Melanocyte of skin (primary cell): ENCODE measurements around the gene BTG4. TPM values are rescaled to one million over a fixed set of nuclear protein-coding genes. Genes with fewer than 3 reads are reported as not detected.

ENCODE experiments used
- small RNA-seq, 2 donors: library from RNA; depleted of rRNA; stranded (forward); fragments of <200 nt; gene quantifications; one replicate each; pipeline ENCODE3, GENCODE V24; 2012
- total RNA-seq, 2 donors: library from RNA; depleted of rRNA; stranded (reverse); fragments of >200 nt; gene quantifications; 2 replicates each; pipeline ENCODE4 v1.2.3, GENCODE V29; 2012

The BTG4 gene
- not detected for total RNA-seq

GRCh38 chr11:111512296-111513239, at the start of gene BTG4:
Gene BTG4 (minus strand): TSS chr11:111512386. CDS start chr11:111498776, 13,610 bp downstream.

GRCh38 chr11:111540114-111540936, 28.1 kb upstream of the BTG4 start, which contains the start of gene LAYN:
Gene LAYN (plus strand): TSS chr11:111540720. CDS start chr11:111540844, 124 bp downstream.

GRCh38 chr11:111514216-111515031, 2.2 kb upstream of the BTG4 start, which contains the start of gene HOATZ:
Gene HOATZ (plus strand): TSS chr11:111514778. CDS start chr11:111514785, 7 bp downstream.

Small RNA genes within 50 kb of the gene (small RNA-seq; reads per million reads assigned to genes)
- 99.2 to 162 reads per million in 2 donors for gene MIR34B
- gene MIR34C: 83.8 to 138 reads per million in 2 donors

Other genes with a start within 250 kb of the BTG4 start
- not detected for gene POU2AF3, start 213.8 kb downstream of the BTG4 start, total RNA-seq
- not detected for gene POU2AF1, start 133.1 kb downstream of the BTG4 start, total RNA-seq
- not detected for gene HOATZ, start 2.4 kb upstream of the BTG4 start, total RNA-seq
- 10 to 100 TPM in 1 of 2 donors, 1 to 10 TPM in 1; 7.2 to 11.0 TPM for gene LAYN, start 28.3 kb upstream of the BTG4 start, total RNA-seq
- 10 to 100 TPM; 12.0 to 16.5 TPM for gene SIK2, start 90.1 kb upstream of the BTG4 start, total RNA-seq